Kidney (tissue), 14 donors: Measurements from ENCODE around the gene ZKSCAN5. TPM values are rescaled to one million over a fixed set of nuclear protein-coding genes. Genes with fewer than 3 reads are reported as not detected.

Experiments
- DNase-seq, 5 donors: peaks; one replicate each; pipeline ENCODE4 v3.0.0-alpha.2; 2013 to 2020
- FAIRE-seq: peaks from 2 replicates; lab custom pipeline; 2012; peaks lifted over from hg19 to GRCh38; lab: Jason Lieb, UNC
- H3K27ac ChIP-seq, 2 donors: one replicate each; pipeline ENCODE4 v1.7.0; 2013; ENCODE audit warnings: low read depth in 2 of 2, low read length in 2 of 2, inconsistent platforms in 1 of 2
- H3K27me3 ChIP-seq: one replicate; pipeline ENCODE4 v1.7.1; 2013; ENCODE audit warnings: low read length, inconsistent platforms; ENCODE audit not compliant: control insufficient read depth, insufficient read depth
- H3K36me3 ChIP-seq, 3 donors: one replicate each; pipeline versions ENCODE4 v1.7.0 to v1.7.1; 2013; ENCODE audit warnings: low read length in 3 of 3, control low read depth in 1 of 3, inconsistent platforms in 1 of 3; ENCODE audit not compliant: insufficient read depth in 3 of 3, control insufficient read depth in 2 of 3
- H3K4me1 ChIP-seq, 3 donors: one replicate each; pipeline versions ENCODE4 v1.7.0 to v1.7.1; 2013; ENCODE audit warnings: low read length in 3 of 3, inconsistent platforms in 1 of 3, low read depth in 1 of 3; ENCODE audit not compliant: control insufficient read depth in 2 of 3, insufficient read depth in 2 of 3
- H3K4me3 ChIP-seq, 3 donors: one replicate each; pipeline versions ENCODE4 v1.7.0 to v1.8.1; 2013; ENCODE audit warnings: low read length in 3 of 3, control low read depth in 1 of 3, inconsistent platforms in 1 of 3
- H3K9ac ChIP-seq, 3 donors: one replicate each; pipeline versions ENCODE4 v1.7.0 to v1.7.1; 2013; ENCODE audit warnings: low read length in 3 of 3, control low read depth in 1 of 3, inconsistent platforms in 1 of 3
- H3K9me3 ChIP-seq, 3 donors: one replicate each; pipeline versions ENCODE4 v1.7.0 to v1.7.1; 2013; ENCODE audit warnings: low read length in 3 of 3, control low read depth in 1 of 3, inconsistent platforms in 1 of 3; ENCODE audit not compliant: control insufficient read depth in 2 of 3, insufficient read depth in 1 of 3
- CTCF ChIP-seq: IDR thresholded peaks from 3 replicates; pipeline ENCODE4 v1.5.1; 2012; ENCODE audit warnings: mild to moderate bottlenecking, moderate library complexity, borderline replicate concordance; ENCODE audit not compliant: insufficient read depth; ENCODE audit errors: extremely low read depth
- intact Hi-C: fragments of 100-400 bp; cut with DNase I; formaldehyde crosslinking; loops from one replicate; pipeline ENCODE4 v1.11.1; 2022
- polyA plus RNA-seq: library from polyadenylated mRNA; stranded (reverse); fragments of 350-450 nt; fragmentation: Illumina TruSeq; extraction: RNeasy Lipid Tissue Mini Kit (QIAGEN cat#74804); gene quantifications from one replicate; pipeline ENCODE4 v1.2.3, GENCODE V29; 2014; ENCODE audit warnings: low read depth, low replicate concordance; ENCODE audit not compliant: insufficient read depth
- total RNA-seq: library from RNA; stranded (reverse); fragmentation: NEBNext Ultra II Directional; extraction: Animal tissue kit (Norgen Biotek cat#: 25700); gene quantifications from one replicate; pipeline ENCODE4 v1.2.1, GENCODE V29; 2021
- donor health status: control.
- donor health status: control.
- donor health status: control.
- donor health status: control.
- donor health status: control.
- donor health status: DM: yes; HTN: yes; CAD: no.
- donor health status: Normal renal cell carcinoma (clear cell type).

Gene ZKSCAN5
- total and polyA plus RNA-seq, 2 donors from 2014 or later: 4.6 to 9.1 TPM

GRCh38 chr7:99551334-99551733 is 46.9 kb downstream of the ZKSCAN5 start:
- peak in 3 of 5 donors; percentile 15 to 45 (median 32) for DNase-seq
- Histone ChIP-seq H3K36me3 (peaks cover 6 to 12% (median 7%) of the 10 kb centered on the region in 3 donors), H3K4me1 (peaks cover 0 to 9% (median 0%) of the 10 kb centered on the region in 3 donors), H3K9me3 (peaks cover 0 to 3% (median 2%) of the 10 kb centered on the region in 3 donors), H3K4me3 (peak overlapping the region; percentile 74 to 95 (median 88)), H3K27ac (peak overlapping the region in 1 of 2 donors; percentile 71), H3K27me3 (no peaks in the 10 kb centered on the region), H3K9ac (peak overlapping the region; percentile 88 to 98 (median 91))
- FAIRE-seq: no peak
- no peak for TF ChIP-seq CTCF
- intact Hi-C loops: no loop called here

GRCh38 chr7:99551767-99552463 is 47.5 kb downstream of the ZKSCAN5 start, which contains the start of gene FAM200A:
TSS of gene FAM200A (minus strand) at chr7:99552114. CDS start at chr7:99548407, 3,707 bp downstream.
- peak; percentile 92 to 98 (median 96) for DNase-seq
- peaks cover 0 to 9% (median 0%) of the 10 kb centered on the region in 3 donors for H3K4me1 ChIP-seq
- TF ChIP-seq CTCF: no peak
- no peaks in the 10 kb centered on the region for H3K27me3 ChIP-seq
- peaks cover 0 to 3% (median 0%) of the 10 kb centered on the region in 3 donors for H3K9me3 ChIP-seq
- intact Hi-C loops: no loop called here
- H3K4me3 ChIP-seq: peak within 1 kb of the TSS; percentile 74 to 95 (median 88)
- no peak for FAIRE-seq
- peak within 1 kb of the TSS; percentile 88 to 98 (median 91) for H3K9ac ChIP-seq
- peaks cover 5 to 12% (median 7%) of the 10 kb centered on the region in 3 donors for H3K36me3 ChIP-seq
- H3K27ac ChIP-seq: peak within 1 kb of the TSS; percentile 57 to 71

GRCh38 chr7:99553039-99553438 is 48.6 kb downstream of the ZKSCAN5 start:
- intact Hi-C loops: no loop called here

More at GRCh38 chr7:99553039-99553438, 48.6 kb downstream of the ZKSCAN5 start:
- FAIRE-seq (no peak), DNase-seq (no peak)
- Histone ChIP-seq H3K4me1 (peaks cover 0 to 14% (median 0%) of the 10 kb centered on the region in 3 donors), H3K9ac (no peak overlapping the region), H3K27me3 (no peaks in the 10 kb centered on the region), H3K9me3 (peaks cover 0 to 3% (median 0%) of the 10 kb centered on the region in 3 donors), H3K4me3 (no peak overlapping the region), H3K36me3 (peaks cover 0 to 4% (median 3%) of the 10 kb centered on the region in 3 donors), H3K27ac (no peak overlapping the region)
- no peak for TF ChIP-seq CTCF
